Neuronal stem cell (in vitro differentiated cells): ENCODE measurements around the gene TRAF3.

Experiments used
- DNase-seq: peaks from one replicate; pipeline ENCODE4 v3.0.0-alpha.2; 2013; ENCODE audit warnings: low spot score
- H2AFZ ChIP-seq: one replicate; pipeline ENCODE4 v1.6.1; 2013; ENCODE audit warnings: mild to moderate bottlenecking, low read length, inconsistent platforms
- H2AK5ac ChIP-seq: 2 replicates; pipeline ENCODE4 v1.6.1; 2013; ENCODE audit warnings: low read depth, mild to moderate bottlenecking, inconsistent platforms, low read length, moderate library complexity, mixed read lengths
- H2BK120ac ChIP-seq: 2 replicates; pipeline ENCODE4 v1.6.1; 2013; ENCODE audit warnings: low read depth, mild to moderate bottlenecking, inconsistent platforms, low read length, moderate library complexity, mixed read lengths
- H2BK12ac ChIP-seq: one replicate; pipeline ENCODE4 v1.6.1; 2013; ENCODE audit warnings: low read length, inconsistent platforms
- H2BK15ac ChIP-seq: 2 replicates; pipeline ENCODE4 v1.6.1; 2013; ENCODE audit warnings: mild to moderate bottlenecking, low read length, inconsistent platforms, mixed read lengths
- H2BK5ac ChIP-seq: one replicate; pipeline ENCODE4 v1.6.1; 2013; ENCODE audit warnings: inconsistent platforms, mild to moderate bottlenecking, low read length, moderate library complexity
- H3K14ac ChIP-seq: one replicate; pipeline ENCODE4 v1.6.1; 2013; ENCODE audit warnings: low read length, inconsistent platforms
- H3K18ac ChIP-seq: 2 replicates; pipeline ENCODE4 v1.6.1; 2013; ENCODE audit warnings: low read length, inconsistent platforms
- H3K23ac ChIP-seq: 2 replicates; pipeline ENCODE4 v1.6.1; 2013; ENCODE audit warnings: low read depth, mild to moderate bottlenecking, mixed read lengths, low read length, inconsistent platforms; ENCODE audit not compliant: poor library complexity
- H3K27ac ChIP-seq: replicated peaks from 3 replicates; pipeline ENCODE4 v1.5.1; 2013; ENCODE audit warnings: low read length, inconsistent platforms
- H3K27me3 ChIP-seq, 3 experiments: 2 replicates each; pipeline ENCODE4 v1.6.1; 2013; ENCODE audit warnings: low read length in 3 of 3, mild to moderate bottlenecking in 2 of 3, inconsistent platforms in 1 of 3, low read depth in 1 of 3, mixed read lengths in 1 of 3, moderate library complexity in 1 of 3; ENCODE audit not compliant: control insufficient read depth in 3 of 3, insufficient read depth in 3 of 3
- H3K36me3 ChIP-seq, 2 donors: replicated peaks in 1 of 2; 2 replicates each; pipeline ENCODE4 v1.6.1; 2013; ENCODE audit warnings: low read length in 2 of 2; ENCODE audit not compliant: control insufficient read depth in 2 of 2, insufficient read depth in 2 of 2
- H3K4ac ChIP-seq: 2 replicates; pipeline ENCODE4 v1.6.1; 2013; ENCODE audit warnings: inconsistent platforms, mild to moderate bottlenecking, low read length, moderate library complexity
- H3K4me1 ChIP-seq, 2 donors: 1 replicate in 1 of 2; 2 replicates in 1 of 2; pipeline ENCODE4 v1.6.1; 2013; ENCODE audit warnings: low read length in 2 of 2, low read depth in 1 of 2; ENCODE audit not compliant: control insufficient read depth in 2 of 2, insufficient read depth in 1 of 2
- H3K4me2 ChIP-seq: one replicate; pipeline ENCODE4 v1.6.1; 2013; ENCODE audit warnings: mild to moderate bottlenecking, low read length, inconsistent platforms; ENCODE audit not compliant: insufficient read depth, poor library complexity, severe bottlenecking
- H3K4me3 ChIP-seq, 2 donors: 2 replicates each; pipeline ENCODE4 v1.5.1; 2013; ENCODE audit warnings: low read length in 2 of 2, mild to moderate bottlenecking in 2 of 2, inconsistent platforms in 1 of 2, moderate library complexity in 1 of 2
- H3K79me1 ChIP-seq: one replicate; pipeline ENCODE4 v1.6.1; 2013; ENCODE audit warnings: low read depth, mild to moderate bottlenecking, inconsistent platforms, low read length, moderate library complexity
- H3K9ac ChIP-seq: one replicate; pipeline ENCODE4 v1.6.1; 2013; ENCODE audit warnings: mild to moderate bottlenecking, low read depth, low read length, inconsistent platforms; ENCODE audit not compliant: poor library complexity
- H3K9me3 ChIP-seq, 2 donors: replicated peaks in 1 of 2; 2 replicates each; pipeline versions ENCODE3 to v1.6.1; 2013; ENCODE audit warnings: low read length in 2 of 2, mild to moderate bottlenecking in 2 of 2, inconsistent platforms in 1 of 2, low read depth in 1 of 2, mixed read lengths in 1 of 2, moderate library complexity in 1 of 2; ENCODE audit not compliant: control insufficient read depth in 2 of 2, insufficient read depth in 1 of 2
- H4K8ac ChIP-seq: one replicate; pipeline ENCODE4 v1.6.1; 2013; ENCODE audit warnings: low read depth, mild to moderate bottlenecking, inconsistent platforms, low read length, moderate library complexity
- H4K91ac ChIP-seq: one replicate; pipeline ENCODE4 v1.6.1; 2013; ENCODE audit warnings: low read length, low read depth, mild to moderate bottlenecking, inconsistent platforms; ENCODE audit not compliant: poor library complexity
- WGBS, 2 donors: extraction: QIAGEN DNeasy Blood & Tissue Kit; methylation state at CpG; one replicate each; pipeline ENCODE4 v1.1.7; 2013; ENCODE audit warnings: missing lambda C conversion rate in 2 of 2, mixed read lengths in 1 of 2; ENCODE audit not compliant: insufficient read length in 2 of 2, insufficient replicate concordance in 1 of 2; ENCODE audit errors: extremely low coverage in 2 of 2; 5-methylcytosine and 5-hydroxymethylcytosine counted together

The TRAF3 gene

DNA sequence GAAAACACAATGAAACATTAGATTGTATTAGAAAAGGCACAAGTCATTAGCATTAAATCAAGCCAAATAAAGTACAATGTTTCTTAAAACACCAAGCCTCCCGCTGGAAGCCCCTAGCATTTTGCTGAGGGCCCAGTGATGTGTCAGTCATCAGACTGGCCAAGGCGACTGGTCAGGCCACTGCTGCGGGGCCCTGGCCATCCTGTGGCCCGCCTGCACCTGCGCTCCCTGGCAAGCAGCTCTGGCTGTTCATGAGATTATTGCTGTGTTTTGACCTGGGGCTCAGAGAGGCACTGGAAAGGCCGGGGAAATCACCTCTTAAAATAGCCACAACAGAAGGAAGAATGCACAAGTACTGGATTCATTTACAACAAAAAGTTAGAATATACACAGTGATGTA lies 121.0 kb downstream of the TRAF3 start:
- no peak overlapping the region for H3K4me2 ChIP-seq
- no peaks in the 10 kb centered on the region for H3K27me3 ChIP-seq
- peaks cover 0 to 3% of the 10 kb centered on the region in 2 donors for H3K9me3 ChIP-seq
- H3K4me1 ChIP-seq: peaks cover 0 to 1% of the 10 kb centered on the region in 2 donors
- H3K79me1 ChIP-seq: no peaks in the 10 kb centered on the region
- no peak overlapping the region for H4K91ac ChIP-seq
- no peak for DNase-seq
- no peak overlapping the region for H2BK120ac ChIP-seq
- H2BK15ac ChIP-seq: no peak overlapping the region
- no peak overlapping the region for H3K23ac ChIP-seq
- no peak overlapping the region for H4K8ac ChIP-seq
- H3K4me3 ChIP-seq: no peak overlapping the region
- no peak overlapping the region for H2AK5ac ChIP-seq
- H3K14ac ChIP-seq: no peak overlapping the region
- no peak overlapping the region for H3K18ac ChIP-seq
- H2BK5ac ChIP-seq: no peak overlapping the region
- H3K4ac ChIP-seq: no peak overlapping the region
- WGBS, 2 donors: no CpG with 5 or more reads among the region's 6 CpGs
- no peak overlapping the region for H3K27ac ChIP-seq
- H2AFZ ChIP-seq: no peak overlapping the region
- peaks cover 0 to 47% of the 10 kb centered on the region in 2 donors for H3K36me3 ChIP-seq
- no peak overlapping the region for H2BK12ac ChIP-seq
- H3K9ac ChIP-seq: no peak overlapping the region

DNA sequence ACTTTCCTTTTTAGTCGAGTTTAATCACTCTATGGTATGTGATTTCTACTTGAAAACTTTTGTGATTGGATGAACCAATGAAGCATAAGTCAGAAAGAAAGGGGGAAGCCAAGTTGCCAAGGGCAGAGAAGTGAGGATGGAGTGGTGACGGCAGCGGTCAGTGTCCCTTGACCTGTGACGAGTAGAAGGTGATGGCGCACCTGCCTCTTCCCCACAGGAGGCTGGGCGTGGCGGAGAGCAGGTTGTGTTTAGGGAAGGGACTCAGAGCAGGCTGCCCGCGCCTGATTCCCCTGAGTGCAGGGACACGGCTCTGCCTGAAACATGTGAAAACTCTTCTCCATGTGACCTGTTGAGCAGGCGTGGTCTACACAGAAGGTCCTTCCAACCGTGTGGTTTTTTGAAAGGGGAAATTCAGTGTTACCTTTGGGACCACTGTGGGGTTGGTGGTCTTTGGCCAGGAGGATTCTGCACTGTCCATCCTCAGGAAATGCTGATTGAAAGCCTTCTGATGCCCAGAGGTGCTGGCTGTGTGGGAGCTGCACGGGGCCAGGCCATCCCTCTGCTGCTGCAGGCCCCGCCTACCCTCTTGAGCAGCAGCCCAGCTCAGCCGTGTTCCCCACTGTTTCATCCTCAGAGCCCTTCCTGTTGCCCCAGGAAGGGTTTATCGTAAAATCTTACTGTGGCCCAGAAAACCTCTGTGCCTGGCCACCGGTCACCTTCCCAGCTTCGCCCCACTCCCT lies 121.7 kb downstream of the TRAF3 start:
- H2BK120ac ChIP-seq: no peak overlapping the region
- H3K18ac ChIP-seq: peak overlapping the region; percentile 54
- no peak overlapping the region for H3K27ac ChIP-seq
- H3K9me3 ChIP-seq: peaks cover 0 to 1% of the 10 kb centered on the region in 2 donors
- H3K14ac ChIP-seq: no peak overlapping the region
- H3K4me1 ChIP-seq: no peaks in the 10 kb centered on the region
- no CpG with 5 or more reads among the region's 18 CpGs for WGBS, 2 donors
- no peak overlapping the region for H2BK12ac ChIP-seq
- no peak overlapping the region for H2BK5ac ChIP-seq
- H3K4me2 ChIP-seq: no peak overlapping the region
- no peaks in the 10 kb centered on the region for H3K27me3 ChIP-seq
- H3K4me3 ChIP-seq: no peak overlapping the region
- no peak overlapping the region for H3K4ac ChIP-seq
- peak overlapping the region; percentile 65 for H3K23ac ChIP-seq
- no peak for DNase-seq
- H3K9ac ChIP-seq: peak overlapping the region; percentile 50
- H4K91ac ChIP-seq: no peak overlapping the region
- H4K8ac ChIP-seq: no peak overlapping the region
- no peaks in the 10 kb centered on the region for H3K79me1 ChIP-seq
- peaks cover under 1 to 49% of the 10 kb centered on the region in 2 donors for H3K36me3 ChIP-seq
- H2AFZ ChIP-seq: no peak overlapping the region
- peak overlapping the region; percentile 73 for H2AK5ac ChIP-seq
- no peak overlapping the region for H2BK15ac ChIP-seq

DNA sequence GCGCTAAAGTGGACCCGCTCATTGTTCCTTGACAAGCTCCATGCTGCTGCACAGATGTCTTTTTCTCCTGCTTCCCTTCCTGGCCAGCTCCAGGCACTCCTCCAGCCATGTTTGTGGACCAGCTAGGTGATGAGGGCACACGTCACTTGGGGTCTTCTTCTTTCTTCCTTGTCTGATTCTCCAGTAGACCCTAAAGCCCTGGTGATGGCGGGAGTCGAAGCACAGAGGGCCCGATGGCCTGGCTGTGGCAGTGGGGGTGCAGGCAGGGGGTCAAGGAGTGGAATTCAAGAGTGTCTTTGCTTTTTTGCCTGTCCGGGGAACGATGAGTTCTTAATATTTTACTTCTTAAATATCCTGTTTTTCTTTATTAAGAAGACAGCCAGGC lies 122.3 kb downstream of the TRAF3 start:
- H3K4me1 ChIP-seq: no peaks in the 10 kb centered on the region
- no peak overlapping the region for H2BK12ac ChIP-seq
- H3K27me3 ChIP-seq: no peaks in the 10 kb centered on the region
- no peak overlapping the region for H3K9ac ChIP-seq
- H3K9me3 ChIP-seq: peaks cover 0 to 1% of the 10 kb centered on the region in 2 donors
- no peak overlapping the region for H2AFZ ChIP-seq
- no peak overlapping the region for H3K27ac ChIP-seq
- no peak overlapping the region for H3K4me3 ChIP-seq
- no peak overlapping the region for H2BK120ac ChIP-seq
- H3K4ac ChIP-seq: no peak overlapping the region
- peak overlapping the region; percentile 54 for H3K18ac ChIP-seq
- no peak overlapping the region for H2BK5ac ChIP-seq
- WGBS, 2 donors: no CpG with 5 or more reads among the region's 8 CpGs
- no peak overlapping the region for H3K14ac ChIP-seq
- H4K8ac ChIP-seq: no peak overlapping the region
- H2BK15ac ChIP-seq: no peak overlapping the region
- peaks cover 1 to 50% of the 10 kb centered on the region in 2 donors for H3K36me3 ChIP-seq
- no peaks in the 10 kb centered on the region for H3K79me1 ChIP-seq
- no peak for DNase-seq
- H4K91ac ChIP-seq: no peak overlapping the region
- no peak overlapping the region for H3K4me2 ChIP-seq
- no peak overlapping the region for H2AK5ac ChIP-seq
- peak overlapping the region; percentile 47 for H3K23ac ChIP-seq

DNA sequence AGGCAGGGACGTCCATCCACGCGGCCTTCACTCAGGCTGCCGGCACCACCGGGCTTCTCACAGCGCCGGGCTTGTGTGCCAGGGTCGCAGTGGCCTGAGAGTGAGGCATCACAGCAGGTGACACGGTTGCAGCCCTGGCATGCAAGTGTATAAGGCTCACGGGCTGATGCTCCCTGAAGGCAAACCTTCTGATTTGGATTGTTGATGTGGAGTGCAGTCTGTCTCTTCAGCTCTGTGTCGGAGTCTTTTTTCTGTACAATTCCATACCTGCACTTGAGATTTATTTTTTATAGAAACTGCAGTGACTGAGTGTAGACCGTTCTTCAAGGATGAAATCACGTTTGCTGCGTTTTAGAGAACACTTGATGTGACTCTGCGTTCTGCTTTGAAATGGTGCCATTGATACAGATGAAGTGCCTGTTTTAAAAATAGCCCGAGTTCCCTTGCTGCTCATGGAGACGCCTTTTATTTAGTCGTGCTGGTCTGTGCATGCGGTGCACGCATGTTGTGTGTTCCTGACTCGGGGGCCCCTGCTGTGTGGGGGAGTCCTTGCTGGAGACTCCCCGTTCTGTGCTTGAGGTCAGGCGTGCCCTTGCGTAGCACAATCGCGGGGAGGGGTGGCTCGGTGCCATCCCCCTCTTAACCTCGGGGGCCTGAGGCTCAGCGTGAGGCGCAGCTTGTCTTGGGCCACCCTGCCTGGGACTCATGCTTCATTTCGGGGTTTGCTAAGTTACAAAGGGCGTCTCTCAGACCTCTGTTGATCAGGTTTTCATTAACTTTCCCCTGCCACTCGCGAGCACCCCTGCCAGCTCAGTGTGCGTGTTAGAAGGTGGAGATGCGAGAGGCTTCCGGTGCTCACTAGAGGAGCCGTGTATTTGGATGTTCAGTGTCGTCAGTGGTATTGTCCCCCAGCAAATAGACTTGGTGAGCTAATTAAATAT lies 123.7 kb downstream of the TRAF3 start:
- H3K36me3 ChIP-seq: peaks cover 8 to 51% of the 10 kb centered on the region in 2 donors
- no peak overlapping the region for H3K9ac ChIP-seq
- H2AK5ac ChIP-seq: no peak overlapping the region
- H4K91ac ChIP-seq: no peak overlapping the region
- no peak overlapping the region for H2BK15ac ChIP-seq
- peaks cover 0 to 4% of the 10 kb centered on the region in 2 donors for H3K9me3 ChIP-seq
- H3K27me3 ChIP-seq: no peaks in the 10 kb centered on the region
- no peak overlapping the region for H2BK12ac ChIP-seq
- H3K79me1 ChIP-seq: no peaks in the 10 kb centered on the region
- no peak overlapping the region for H3K4me2 ChIP-seq
- no peak overlapping the region for H2AFZ ChIP-seq
- no peak overlapping the region for H4K8ac ChIP-seq
- no peak overlapping the region for H3K4me3 ChIP-seq
- H2BK5ac ChIP-seq: no peak overlapping the region
- H3K27ac ChIP-seq: no peak overlapping the region
- H2BK120ac ChIP-seq: no peak overlapping the region
- no peak overlapping the region for H3K14ac ChIP-seq
- no peaks in the 10 kb centered on the region for H3K4me1 ChIP-seq
- DNase-seq: no peak
- WGBS, 2 donors: no CpG with 5 or more reads among the region's 39 CpGs
- H3K18ac ChIP-seq: no peak overlapping the region
- H3K4ac ChIP-seq: no peak overlapping the region
- no peak overlapping the region for H3K23ac ChIP-seq
